ENCODE data around the gene TAS2R38.

TAS2R38 gene

GRCh38 chr7:141941075-141941474 is 32.5 kb downstream of the TAS2R38 start:
- ATAC-seq, result no peak

GRCh38 chr7:141930211-141930610 is 43.4 kb downstream of the TAS2R38 start:
- TF ChIP-seq, protein P1, sequence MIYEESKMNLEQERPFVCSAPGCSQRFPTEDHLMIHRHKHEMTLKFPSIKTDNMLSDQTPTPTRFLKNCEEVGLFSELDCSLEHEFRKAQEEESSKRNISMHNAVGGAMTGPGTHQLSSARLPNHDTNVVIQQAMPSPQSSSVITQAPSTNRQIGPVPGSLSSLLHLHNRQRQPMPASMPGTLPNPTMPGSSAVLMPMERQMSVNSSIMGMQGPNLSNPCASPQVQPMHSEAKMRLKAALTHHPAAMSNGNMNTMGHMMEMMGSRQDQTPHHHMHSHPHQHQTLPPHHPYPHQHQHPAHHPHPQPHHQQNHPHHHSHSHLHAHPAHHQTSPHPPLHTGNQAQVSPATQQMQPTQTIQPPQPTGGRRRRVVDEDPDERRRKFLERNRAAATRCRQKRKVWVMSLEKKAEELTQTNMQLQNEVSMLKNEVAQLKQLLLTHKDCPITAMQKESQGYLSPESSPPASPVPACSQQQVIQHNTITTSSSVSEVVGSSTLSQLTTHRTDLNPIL (CRISPR knock-in tag; IDR thresholded peaks at IDR 0.05; ENCODE audit: low read depth), result no peak
- TF ChIP-seq, protein P2, sequence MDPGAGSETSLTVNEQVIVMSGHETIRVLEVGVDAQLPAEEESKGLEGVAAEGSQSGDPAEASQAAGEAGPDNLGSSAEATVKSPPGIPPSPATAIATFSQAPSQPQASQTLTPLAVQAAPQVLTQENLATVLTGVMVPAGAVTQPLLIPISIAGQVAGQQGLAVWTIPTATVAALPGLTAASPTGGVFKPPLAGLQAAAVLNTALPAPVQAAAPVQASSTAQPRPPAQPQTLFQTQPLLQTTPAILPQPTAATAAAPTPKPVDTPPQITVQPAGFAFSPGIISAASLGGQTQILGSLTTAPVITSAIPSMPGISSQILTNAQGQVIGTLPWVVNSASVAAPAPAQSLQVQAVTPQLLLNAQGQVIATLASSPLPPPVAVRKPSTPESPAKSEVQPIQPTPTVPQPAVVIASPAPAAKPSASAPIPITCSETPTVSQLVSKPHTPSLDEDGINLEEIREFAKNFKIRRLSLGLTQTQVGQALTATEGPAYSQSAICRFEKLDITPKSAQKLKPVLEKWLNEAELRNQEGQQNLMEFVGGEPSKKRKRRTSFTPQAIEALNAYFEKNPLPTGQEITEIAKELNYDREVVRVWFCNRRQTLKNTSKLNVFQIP (CRISPR knock-in tag; IDR thresholded peaks at IDR 0.05; ENCODE audit: borderline replicate concordance, low read depth), result no peak
- TF ChIP-seq BACH2 (CRISPR knock-in tag; IDR thresholded peaks at IDR 0.05; ENCODE audit: borderline replicate concordance), result no peak
- TF ChIP-seq GLIS3 (CRISPR knock-in tag; IDR thresholded peaks at IDR 0.05), result no peak
- TF ChIP-seq ZNF8 (CRISPR knock-in tag; IDR thresholded peaks at IDR 0.05), result no peak
- TF ChIP-seq, protein P3, sequence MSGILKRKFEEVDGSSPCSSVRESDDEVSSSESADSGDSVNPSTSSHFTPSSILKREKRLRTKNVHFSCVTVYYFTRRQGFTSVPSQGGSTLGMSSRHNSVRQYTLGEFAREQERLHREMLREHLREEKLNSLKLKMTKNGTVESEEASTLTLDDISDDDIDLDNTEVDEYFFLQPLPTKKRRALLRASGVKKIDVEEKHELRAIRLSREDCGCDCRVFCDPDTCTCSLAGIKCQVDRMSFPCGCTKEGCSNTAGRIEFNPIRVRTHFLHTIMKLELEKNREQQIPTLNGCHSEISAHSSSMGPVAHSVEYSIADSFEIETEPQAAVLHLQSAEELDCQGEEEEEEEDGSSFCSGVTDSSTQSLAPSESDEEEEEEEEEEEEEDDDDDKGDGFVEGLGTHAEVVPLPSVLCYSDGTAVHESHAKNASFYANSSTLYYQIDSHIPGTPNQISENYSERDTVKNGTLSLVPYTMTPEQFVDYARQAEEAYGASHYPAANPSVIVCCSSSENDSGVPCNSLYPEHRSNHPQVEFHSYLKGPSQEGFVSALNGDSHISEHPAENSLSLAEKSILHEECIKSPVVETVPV (CRISPR knock-in tag; IDR thresholded peaks at IDR 0.05), result no peak
- TF ChIP-seq ARNTL (CRISPR knock-in tag; IDR thresholded peaks at IDR 0.05; ENCODE audit: borderline replicate concordance, low read depth), result no peak
- no peak for TF ChIP-seq ZFP30 (CRISPR knock-in tag; IDR thresholded peaks at IDR 0.05)
- TF ChIP-seq PPARA (CRISPR knock-in tag; IDR thresholded peaks at IDR 0.05; ENCODE audit: borderline replicate concordance), result no peak
- TF ChIP-seq, protein P4, sequence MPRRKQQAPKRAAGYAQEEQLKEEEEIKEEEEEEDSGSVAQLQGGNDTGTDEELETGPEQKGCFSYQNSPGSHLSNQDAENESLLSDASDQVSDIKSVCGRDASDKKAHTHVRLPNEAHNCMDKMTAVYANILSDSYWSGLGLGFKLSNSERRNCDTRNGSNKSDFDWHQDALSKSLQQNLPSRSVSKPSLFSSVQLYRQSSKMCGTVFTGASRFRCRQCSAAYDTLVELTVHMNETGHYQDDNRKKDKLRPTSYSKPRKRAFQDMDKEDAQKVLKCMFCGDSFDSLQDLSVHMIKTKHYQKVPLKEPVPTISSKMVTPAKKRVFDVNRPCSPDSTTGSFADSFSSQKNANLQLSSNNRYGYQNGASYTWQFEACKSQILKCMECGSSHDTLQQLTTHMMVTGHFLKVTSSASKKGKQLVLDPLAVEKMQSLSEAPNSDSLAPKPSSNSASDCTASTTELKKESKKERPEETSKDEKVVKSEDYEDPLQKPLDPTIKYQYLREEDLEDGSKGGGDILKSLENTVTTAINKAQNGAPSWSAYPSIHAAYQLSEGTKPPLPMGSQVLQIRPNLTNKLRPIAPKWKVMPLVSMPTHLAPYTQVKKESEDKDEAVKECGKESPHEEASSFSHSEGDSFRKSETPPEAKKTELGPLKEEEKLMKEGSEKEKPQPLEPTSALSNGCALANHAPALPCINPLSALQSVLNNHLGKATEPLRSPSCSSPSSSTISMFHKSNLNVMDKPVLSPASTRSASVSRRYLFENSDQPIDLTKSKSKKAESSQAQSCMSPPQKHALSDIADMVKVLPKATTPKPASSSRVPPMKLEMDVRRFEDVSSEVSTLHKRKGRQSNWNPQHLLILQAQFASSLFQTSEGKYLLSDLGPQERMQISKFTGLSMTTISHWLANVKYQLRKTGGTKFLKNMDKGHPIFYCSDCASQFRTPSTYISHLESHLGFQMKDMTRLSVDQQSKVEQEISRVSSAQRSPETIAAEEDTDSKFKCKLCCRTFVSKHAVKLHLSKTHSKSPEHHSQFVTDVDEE (CRISPR knock-in tag; IDR thresholded peaks at IDR 0.05), result no peak
- TF ChIP-seq SNAI2 (CRISPR knock-in tag; IDR thresholded peaks at IDR 0.05), result no peak
- TF ChIP-seq TOX (CRISPR knock-in tag; IDR thresholded peaks at IDR 0.05; ENCODE audit: borderline replicate concordance), result no peak
- no peak for TF ChIP-seq OSR1 (CRISPR knock-in tag; IDR thresholded peaks at IDR 0.05)
- TF ChIP-seq ZFP3 (CRISPR knock-in tag; IDR thresholded peaks at IDR 0.05), result no peak
- TF ChIP-seq, protein P5, sequence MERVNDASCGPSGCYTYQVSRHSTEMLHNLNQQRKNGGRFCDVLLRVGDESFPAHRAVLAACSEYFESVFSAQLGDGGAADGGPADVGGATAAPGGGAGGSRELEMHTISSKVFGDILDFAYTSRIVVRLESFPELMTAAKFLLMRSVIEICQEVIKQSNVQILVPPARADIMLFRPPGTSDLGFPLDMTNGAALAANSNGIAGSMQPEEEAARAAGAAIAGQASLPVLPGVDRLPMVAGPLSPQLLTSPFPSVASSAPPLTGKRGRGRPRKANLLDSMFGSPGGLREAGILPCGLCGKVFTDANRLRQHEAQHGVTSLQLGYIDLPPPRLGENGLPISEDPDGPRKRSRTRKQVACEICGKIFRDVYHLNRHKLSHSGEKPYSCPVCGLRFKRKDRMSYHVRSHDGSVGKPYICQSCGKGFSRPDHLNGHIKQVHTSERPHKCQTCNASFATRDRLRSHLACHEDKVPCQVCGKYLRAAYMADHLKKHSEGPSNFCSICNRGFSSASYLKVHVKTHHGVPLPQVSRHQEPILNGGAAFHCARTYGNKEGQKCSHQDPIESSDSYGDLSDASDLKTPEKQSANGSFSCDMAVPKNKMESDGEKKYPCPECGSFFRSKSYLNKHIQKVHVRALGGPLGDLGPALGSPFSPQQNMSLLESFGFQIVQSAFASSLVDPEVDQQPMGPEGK (CRISPR knock-in tag; IDR thresholded peaks at IDR 0.05; ENCODE audit: borderline replicate concordance), result no peak
- no peak for TF ChIP-seq ESRRG (CRISPR knock-in tag; IDR thresholded peaks at IDR 0.05)
- no peak for TF ChIP-seq ZNF565 (CRISPR knock-in tag; conservative IDR thresholded peaks at IDR 0.05; ENCODE audit: low read depth)
- no peak for ATAC-seq

More at GRCh38 chr7:141941075-141941474, 32.5 kb downstream of the TAS2R38 start:
- TF ChIP-seq ARNTL (CRISPR knock-in tag; IDR thresholded peaks at IDR 0.05; ENCODE audit: borderline replicate concordance, low read depth), result no peak
- TF ChIP-seq ZNF8 (CRISPR knock-in tag; IDR thresholded peaks at IDR 0.05), result no peak
- TF ChIP-seq ISL1 (CRISPR knock-in tag; IDR thresholded peaks at IDR 0.05), result no peak
- TF ChIP-seq TCF4 (CRISPR knock-in tag; IDR thresholded peaks at IDR 0.05; ENCODE audit: borderline replicate concordance), result no peak

DNA sequence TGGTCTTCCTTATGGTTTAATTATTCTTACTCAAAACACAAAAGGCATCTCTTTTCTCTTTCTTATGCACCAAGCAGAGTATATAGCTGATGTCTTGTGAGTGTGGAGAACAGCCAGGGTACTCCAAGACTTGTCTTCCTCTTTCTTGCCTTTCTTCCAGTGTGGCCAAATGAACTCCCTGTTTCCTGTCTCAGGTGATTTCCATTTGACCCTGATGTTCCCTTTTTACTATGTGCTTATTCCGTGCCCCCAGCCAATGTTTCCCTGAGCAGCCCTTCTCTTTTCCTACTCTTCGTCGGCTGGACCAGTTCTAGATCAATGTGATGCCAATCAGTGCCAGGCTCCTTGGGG is 44.8 kb downstream of the TAS2R38 start:
- TF ChIP-seq RARB (CRISPR knock-in tag; IDR thresholded peaks at IDR 0.05) (no peak), OSR1 (CRISPR knock-in tag; IDR thresholded peaks at IDR 0.05) (no peak), TCF4 (CRISPR knock-in tag; IDR thresholded peaks at IDR 0.05; ENCODE audit: borderline replicate concordance) (no peak), ZC3H10 (CRISPR knock-in tag; IDR thresholded peaks at IDR 0.05) (no peak), CSDC2 (CRISPR knock-in tag; IDR thresholded peaks at IDR 0.05) (no peak), ZNF565 (CRISPR knock-in tag; conservative IDR thresholded peaks at IDR 0.05; ENCODE audit: low read depth) (no peak), PPARA (CRISPR knock-in tag; IDR thresholded peaks at IDR 0.05; ENCODE audit: borderline replicate concordance) (no peak), ZFP30 (CRISPR knock-in tag; IDR thresholded peaks at IDR 0.05) (no peak), ZNF70 (CRISPR knock-in tag; IDR thresholded peaks at IDR 0.05) (no peak), ISL1 (CRISPR knock-in tag; IDR thresholded peaks at IDR 0.05) (no peak)
- TF ChIP-seq, protein P5 (CRISPR knock-in tag; IDR thresholded peaks at IDR 0.05; ENCODE audit: borderline replicate concordance), result no peak
- TF ChIP-seq, protein P2 (CRISPR knock-in tag; IDR thresholded peaks at IDR 0.05; ENCODE audit: borderline replicate concordance, low read depth), result no peak
- TF ChIP-seq, protein P1 (CRISPR knock-in tag; IDR thresholded peaks at IDR 0.05; ENCODE audit: low read depth), result no peak
- no peak for ATAC-seq
